Endothelial cell of umbilical vein (primary cell): ENCODE results near the gene EXOC6B. TPM values are rescaled to one million over a fixed set of nuclear protein-coding genes. Genes with fewer than 3 reads are reported as not detected.

Source experiments
- BruUV-seq: library from RNA; stranded (reverse); fragments of 400-500 nt; replicated peaks from 2 replicates; lab custom pipeline; 2021; lab: Mats Ljungman, UMichigan
- CTCF ChIA-PET: fragments of 300-600, 350-600 bp; sonication (Branson Sonifier 250); formaldehyde crosslinking; loops from one replicate; lab custom pipeline; 2021; ENCODE audit warnings: antibody characterized with exemption, inconsistent platforms; lab: Charles Lee
- POLR2A ChIA-PET: fragments of 300-600, 350-600 bp; sonication (Branson Sonifier 250); formaldehyde crosslinking; loops from one replicate; lab custom pipeline; 2021; ENCODE audit warnings: antibody characterized with exemption, inconsistent platforms; lab: Charles Lee
- DNase-seq: peaks from one replicate; pipeline ENCODE4 v3.0.0-alpha.2; 2011; ENCODE audit warnings: low read depth, low spot score
- FAIRE-seq: peaks from 2 replicates; lab custom pipeline; 2011; peaks lifted over from hg19 to GRCh38; lab: Jason Lieb, UNC
- H2AFZ ChIP-seq: 2 replicates; pipeline ENCODE4 v1.6.0; 2012; ENCODE audit warnings: low read depth, low read length, control low read depth, inconsistent platforms
- H3K27ac ChIP-seq: 2 replicates; pipeline ENCODE4 v1.5.1; 2011; ENCODE audit warnings: low read depth, mild to moderate bottlenecking, control low read depth, low read length, moderate library complexity; ENCODE audit not compliant: insufficient read depth
- H3K27me3 ChIP-seq, 2 experiments: 2 replicates each; pipeline versions ENCODE4 v1.6.0 to v1.6.1; 2011; ENCODE audit warnings: low read length in 2 of 2, mixed read lengths in 1 of 2; ENCODE audit not compliant: control insufficient read depth in 2 of 2, insufficient read depth in 2 of 2
- H3K36me3 ChIP-seq, 2 experiments: 2 replicates in 1 of 2; 3 replicates in 1 of 2; pipeline ENCODE4 v1.5.1; 2011; ENCODE audit warnings: low read length in 2 of 2, mild to moderate bottlenecking in 1 of 2, moderate library complexity in 1 of 2; ENCODE audit not compliant: control insufficient read depth in 2 of 2, insufficient read depth in 2 of 2; ENCODE audit errors: extremely low read depth in 1 of 2
- H3K4me1 ChIP-seq: 3 replicates; pipeline ENCODE4 v1.5.1; 2011; ENCODE audit warnings: mild to moderate bottlenecking, low read length; ENCODE audit not compliant: control insufficient read depth, insufficient read depth; ENCODE audit errors: extremely low read depth
- H3K4me2 ChIP-seq: 2 replicates; pipeline ENCODE4 v1.6.1; 2011; ENCODE audit warnings: low read length, control low read depth, mixed read lengths; ENCODE audit not compliant: insufficient read depth
- H3K4me3 ChIP-seq, 3 experiments: fragments of 200-600 bp in 1 of 3; sonication (generic), shearing (Covaris generic) in 1 of 3; replicated peaks in 1 of 3; 2 replicates each; pipeline ENCODE4 v1.5.1; 2011 to 2016; ENCODE audit warnings: control low read depth in 3 of 3, low read length in 3 of 3, mild to moderate bottlenecking in 2 of 3, inconsistent platforms in 1 of 3, low read depth in 1 of 3, moderate library complexity in 1 of 3; ENCODE audit not compliant: insufficient read depth in 1 of 3
- H3K79me2 ChIP-seq: 2 replicates; pipeline ENCODE4 v1.6.0; 2012; ENCODE audit warnings: low read length, inconsistent platforms; ENCODE audit not compliant: control insufficient read depth, insufficient read depth
- H3K9ac ChIP-seq: replicated peaks from 2 replicates; pipeline ENCODE3; 2011; ENCODE audit warnings: low read length, control low read depth; ENCODE audit not compliant: insufficient read depth; ENCODE audit errors: extremely low read depth
- H3K9me1 ChIP-seq: replicated peaks from 3 replicates; pipeline ENCODE4 v1.6.0; 2011; ENCODE audit warnings: mild to moderate bottlenecking, low read length; ENCODE audit not compliant: control insufficient read depth, insufficient read depth; ENCODE audit errors: extremely low read depth
- H3K9me3 ChIP-seq: replicated peaks from 2 replicates; pipeline ENCODE4 v1.5.1; 2012; ENCODE audit warnings: low read length, inconsistent platforms; ENCODE audit not compliant: control insufficient read depth, insufficient read depth
- H4K20me1 ChIP-seq: replicated peaks from 2 replicates; pipeline ENCODE3; 2011; ENCODE audit warnings: mild to moderate bottlenecking, low read length; ENCODE audit not compliant: control insufficient read depth, insufficient read depth; ENCODE audit errors: extremely low read depth
- CTCF ChIP-seq, 2 donors: IDR thresholded peaks; 1 replicate in 1 of 2; 2 replicates in 1 of 2; pipeline ENCODE4 v1.5.1; 2011; ENCODE audit warnings: low read length in 2 of 2, mild to moderate bottlenecking in 2 of 2, moderate library complexity in 2 of 2, control low read depth in 1 of 2, inconsistent platforms in 1 of 2, low read depth in 1 of 2; ENCODE audit not compliant: insufficient read depth in 1 of 2; ENCODE audit errors: extremely low read depth in 1 of 2
- EZH2 ChIP-seq: IDR thresholded peaks from 2 replicates; pipeline ENCODE4 v1.6.1; 2012; ENCODE audit warnings: borderline replicate concordance, low read depth, mild to moderate bottlenecking, moderate library complexity, low read length, inconsistent platforms; ENCODE audit not compliant: severe bottlenecking
- FOS ChIP-seq: IDR thresholded peaks from 2 replicates; pipeline ENCODE4 v1.6.1; 2011; ENCODE audit warnings: mild to moderate bottlenecking, low read length, moderate library complexity, borderline replicate concordance; ENCODE audit not compliant: insufficient read depth
- GATA2 ChIP-seq: IDR thresholded peaks from 2 replicates; pipeline ENCODE4 v1.7.0; 2011; ENCODE audit warnings: low read depth, mild to moderate bottlenecking, moderate library complexity, mixed read lengths, low read length; ENCODE audit not compliant: insufficient read length, insufficient read depth
- JUN ChIP-seq: IDR thresholded peaks from 2 replicates; pipeline ENCODE4 v1.6.1; 2011; ENCODE audit warnings: borderline replicate concordance, low read depth; ENCODE audit not compliant: insufficient read length, insufficient read depth
- MAX ChIP-seq: IDR thresholded peaks from 2 replicates; pipeline ENCODE4 v1.6.1; 2011; ENCODE audit not compliant: insufficient read depth, insufficient read length
- MYC ChIP-seq: IDR thresholded peaks from one replicate; pipeline ENCODE4 v1.6.1; 2011; ENCODE audit warnings: mild to moderate bottlenecking, low read depth, low read length
- POLR2A ChIP-seq: IDR thresholded peaks from 2 replicates; pipeline ENCODE4 v1.6.1; 2012; ENCODE audit warnings: low read depth, mild to moderate bottlenecking, control low read depth, low read length
- POLR2AphosphoS5 ChIP-seq: IDR thresholded peaks from 2 replicates; pipeline ENCODE4 v1.6.1; 2012; ENCODE audit warnings: low read depth, mild to moderate bottlenecking, control low read depth, low read length, moderate library complexity; ENCODE audit not compliant: insufficient read depth
- dilution Hi-C: fragments of 300-500 bp; cut with MboI; formaldehyde crosslinking; loops from one replicate; pipeline ENCODE4 v1.15.0; 2019; ENCODE audit warnings: low sequenced_read_pairs; ENCODE audit not compliant: extremely low pct_ligation_motif_present
- intact Hi-C: fragments of 100-400 bp; cut with micrococcal nuclease; formaldehyde crosslinking; loops from one replicate; pipeline ENCODE4 v1.10.0; 2022
- polyA plus RNA-seq, 4 experiments: library from polyadenylated mRNA; depleted of rRNA in 3 of 4; stranded (reverse) in 3 of 4; unstranded in 1 of 4; fragments of >200 nt; gene quantifications; 2 replicates each; pipeline versions ENCODE4 v1.2.1 to v1.2.3, GENCODE V29; 2011 to 2012; ENCODE audit warnings: missing spikeins in 1 of 4
- total RNA-seq: library from RNA; stranded (reverse); gene quantifications from 2 replicates; pipeline ENCODE4 v1.2.3, GENCODE V29; 2021

Gene EXOC6B
- total and polyA plus RNA-seq, 2 donors (not counting 3 experiments of a cell fraction or from before 2014, with no cell fraction given) = 10.8 to 34.8 TPM

GRCh38 chr2:72415241-72415661 lies 410.6 kb downstream of the EXOC6B start:
- ChIA-PET CTCF (no interaction called here), POLR2A (no interaction called here)
- Histone ChIP-seq H3K27ac (no peak overlapping the region), H3K9ac (no peak overlapping the region), H3K9me3 (no peaks in the 10 kb centered on the region), H4K20me1 (no peaks in the 10 kb centered on the region), H3K27me3 (no peaks in the 10 kb centered on the region), H3K4me3 (no peak overlapping the region), H3K9me1 (no peaks in the 10 kb centered on the region), H3K79me2 (no peaks in the 10 kb centered on the region), H3K4me1 (no peaks in the 10 kb centered on the region), H2AFZ (no peak overlapping the region), H3K36me3 (no peaks in the 10 kb centered on the region), H3K4me2 (no peak overlapping the region)
- FAIRE-seq (no peak), DNase-seq (no peak)
- TF ChIP-seq POLR2AphosphoS5 (no peak), JUN (no peak), MYC (no peak), FOS (no peak), EZH2 (no peak), CTCF (IDR thresholded peaks at IDR 0.05; ENCODE audit: extremely low read depth in 1 of 2, insufficient read depth in 1 of 2, low read depth in 1 of 2, low read length in 2 of 2) (no peak), POLR2A (no peak), GATA2 (no peak), MAX (no peak)
- dilution Hi-C loops (no loop called here), intact Hi-C loops (no loop called here)
- no TSS peak for BruUV-seq
